ENCODE data around the gene CD46. TPM values are rescaled to one million over a fixed set of nuclear protein-coding genes. Genes with fewer than 3 reads are reported as not detected.
A peak's percentile ranks its signal among the peaks of the same experiment; 100 is the strongest.

Gene CD46
- total RNA-seq, 1 experiment from 2014 or later = 91.4 TPM

- DNase-seq (ENCODE audit: low spot score) = no peak
Measured at GRCh38 chr1:207813946-207814345, 62.1 kb downstream of the CD46 start.

- no peak for DNase-seq (ENCODE audit: low spot score)
Measured at GRCh38 chr1:207814469-207814868, 62.6 kb downstream of the CD46 start.

GRCh38 chr1:207815466-207815865 lies 63.6 kb downstream of the CD46 start:
- no peak for DNase-seq (ENCODE audit: low spot score)

GRCh38 chr1:207815913-207816291 lies 64.0 kb downstream of the CD46 start:
- no peak for DNase-seq (ENCODE audit: low spot score)

DNA sequence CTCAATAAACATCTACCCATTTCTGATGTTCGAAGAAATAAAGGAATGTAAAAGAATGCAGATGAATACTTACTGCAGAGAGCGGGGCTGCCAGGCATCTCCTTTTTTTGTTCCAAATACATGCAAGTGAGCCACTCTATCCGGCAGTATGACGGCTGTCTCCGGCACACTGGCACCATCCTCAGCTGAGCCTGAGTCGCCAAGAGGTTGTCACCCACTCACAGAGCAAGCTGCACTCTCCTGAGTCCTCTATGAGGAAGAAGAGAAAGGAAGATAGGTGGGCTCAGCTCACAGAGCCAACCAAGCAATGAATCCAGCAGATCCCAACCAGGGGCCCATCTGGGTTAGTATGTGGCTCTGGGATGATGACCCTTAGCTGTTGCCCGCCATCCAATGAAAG lies 65.3 kb downstream of the CD46 start:
- no peak for DNase-seq (ENCODE audit: low spot score)

DNA sequence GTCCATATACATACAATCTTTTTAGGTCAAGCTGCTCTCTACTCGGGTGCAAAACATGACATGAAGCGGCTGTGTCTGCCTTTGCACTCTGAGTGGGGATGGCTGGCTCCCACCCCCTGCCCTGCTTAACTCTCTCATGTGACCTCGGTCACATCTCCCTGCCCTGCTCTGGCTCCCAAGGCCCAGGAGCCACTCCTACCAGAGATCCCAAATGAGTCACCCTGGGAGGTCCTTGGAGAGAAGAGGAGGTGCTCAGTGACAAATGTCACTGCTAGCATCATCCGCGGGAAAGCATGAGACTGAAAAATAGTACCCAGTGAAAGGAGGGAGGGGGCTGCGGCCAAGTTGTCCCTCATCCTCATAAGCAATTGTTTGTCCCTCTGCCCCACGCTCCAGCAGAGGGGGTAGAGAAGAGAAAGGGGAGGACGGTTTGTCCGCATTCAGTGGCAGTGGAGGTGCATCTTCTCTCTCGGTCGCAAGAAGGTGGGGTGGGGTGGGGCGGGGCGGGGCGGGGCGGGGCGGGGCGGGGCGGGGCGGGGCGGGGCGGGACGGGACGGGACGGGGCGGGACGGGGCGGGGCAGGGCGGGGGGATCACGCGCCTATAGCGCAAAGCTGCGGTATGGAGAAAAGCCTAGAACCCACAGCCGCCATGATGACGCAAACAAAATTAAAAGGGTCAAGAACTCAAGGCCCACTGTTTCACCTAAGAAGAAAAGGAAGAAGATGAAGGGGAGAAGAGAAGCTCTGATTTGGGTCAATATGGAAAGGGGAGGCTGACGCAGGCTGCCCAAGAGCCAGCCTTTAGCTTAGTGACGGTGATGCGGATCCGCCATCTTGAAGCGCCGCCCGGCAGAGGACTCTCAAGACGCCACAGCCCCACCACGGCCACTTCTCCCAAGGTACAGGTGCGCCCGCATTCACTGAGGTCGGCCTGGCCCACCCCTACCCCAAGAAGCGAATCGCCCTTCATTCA lies 66.2 kb downstream of the CD46 start:
- no peak for DNase-seq (ENCODE audit: low spot score)

- DNase-seq (ENCODE audit: low spot score) = no peak
Measured at GRCh38 chr1:207818971-207819451, 67.2 kb downstream of the CD46 start.

- no peak for DNase-seq (ENCODE audit: low spot score)
Measured at GRCh38 chr1:207820568-207821463, 69.0 kb downstream of the CD46 start.

DNA sequence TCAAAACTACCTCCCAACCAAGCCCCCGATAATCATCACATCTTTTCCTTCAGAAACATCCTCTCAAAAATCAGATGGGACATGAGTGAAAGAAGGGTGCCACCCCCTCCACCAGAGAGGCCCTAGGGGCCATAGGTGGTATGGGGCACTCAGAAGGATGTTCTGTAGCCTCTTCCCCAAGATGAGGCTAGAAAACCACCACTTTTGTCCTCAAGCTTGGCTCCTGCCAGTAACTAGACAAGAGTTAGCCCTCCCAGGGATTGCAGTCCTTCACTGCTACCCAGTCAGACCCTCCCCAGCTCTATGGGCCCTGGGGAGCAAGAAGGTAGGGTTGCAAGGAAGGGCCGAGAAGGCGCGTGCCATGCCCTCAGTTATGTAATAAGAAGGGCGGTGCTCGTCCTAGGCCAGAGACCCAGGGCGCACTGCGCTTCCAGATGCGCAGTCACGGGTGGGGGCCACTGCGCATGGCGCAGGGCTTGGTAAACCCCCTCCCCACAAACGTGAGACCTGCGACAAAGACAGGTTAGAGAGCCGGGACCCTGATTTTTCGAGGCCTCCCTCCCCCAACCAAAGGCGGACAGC lies 69.7 kb downstream of the CD46 start:
- DNase-seq (ENCODE audit: low spot score) = no peak

DNA sequence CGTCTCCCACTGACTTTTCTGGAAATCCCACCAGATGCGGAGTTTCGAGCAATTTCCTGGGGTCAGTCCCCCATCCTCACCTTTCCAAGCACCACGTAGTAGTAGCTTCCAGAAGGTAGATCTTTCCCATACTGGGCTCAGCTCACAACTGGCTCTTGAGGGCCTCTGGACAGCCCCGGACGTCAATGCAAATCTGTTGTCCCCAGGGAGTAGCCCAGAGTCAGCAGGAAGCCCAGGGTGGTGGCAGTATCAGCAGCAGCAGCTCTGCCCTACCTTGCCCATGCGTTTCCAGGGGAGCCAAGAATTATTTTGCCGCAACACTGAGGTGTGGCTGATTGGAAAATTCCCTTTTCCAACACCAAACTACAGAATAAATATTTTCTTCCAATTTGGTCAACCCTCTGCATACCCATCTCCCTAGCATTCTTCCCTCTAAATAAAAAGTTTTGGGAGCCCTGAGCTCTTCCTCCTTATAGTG lies 70.3 kb downstream of the CD46 start:
- DNase-seq (ENCODE audit: low spot score) = peak; percentile 66

GRCh38 chr1:207822602-207823451 lies 71.0 kb downstream of the CD46 start:
- DNase-seq (ENCODE audit: low spot score) = peak; percentile 97

DNA sequence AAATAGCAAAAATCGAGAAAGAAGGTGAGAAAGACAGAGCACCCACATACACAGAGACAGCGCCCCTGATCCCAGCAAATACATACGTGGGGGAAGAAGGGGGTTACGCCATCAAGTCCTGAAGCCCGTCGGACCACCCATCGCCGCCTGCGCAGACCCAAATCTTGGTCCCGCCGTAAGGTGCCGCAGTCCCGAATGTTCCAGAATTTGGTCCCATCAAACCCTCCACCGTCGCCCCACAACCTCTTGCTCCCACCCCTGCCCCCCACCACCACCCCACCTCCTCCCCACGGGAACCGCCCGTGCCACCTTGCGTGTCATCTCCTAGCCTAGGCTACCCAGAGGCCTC lies 71.7 kb downstream of the CD46 start:
- no peak for DNase-seq (ENCODE audit: low spot score)

DNA sequence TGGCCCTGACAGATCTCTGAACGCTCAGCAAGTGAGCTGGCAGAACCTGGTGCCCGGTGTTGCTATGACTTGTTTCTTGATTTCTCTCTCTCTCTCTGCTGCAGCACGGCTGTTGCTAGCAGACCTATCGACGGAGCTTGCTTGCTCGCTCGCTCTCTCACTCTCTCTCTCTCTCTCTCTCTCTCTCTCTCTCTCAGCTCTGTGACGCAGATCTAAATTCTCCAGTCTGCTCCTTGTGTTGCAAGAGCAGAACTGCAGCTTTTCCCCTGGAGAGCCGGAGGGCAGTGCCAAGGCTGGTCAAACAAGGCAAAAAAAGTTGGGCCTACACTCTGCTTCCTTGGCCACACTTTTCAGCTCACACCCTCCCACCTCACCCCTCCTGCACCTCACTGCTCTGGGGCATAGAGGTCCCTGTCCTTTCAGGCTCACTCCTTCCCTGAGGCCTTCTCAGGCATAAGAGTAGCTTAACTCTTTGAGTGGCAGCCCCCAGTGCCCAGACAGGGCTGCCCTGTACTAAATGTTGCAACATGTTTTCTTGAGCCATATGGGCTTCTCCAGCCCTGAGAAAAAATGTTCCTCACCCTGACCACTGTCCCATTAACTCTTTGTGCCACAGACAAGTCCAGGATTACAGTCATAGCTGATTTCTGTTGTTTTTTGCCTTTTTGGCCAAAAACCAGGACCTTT lies 72.2 kb downstream of the CD46 start:
- peak; percentile 88 for DNase-seq (ENCODE audit: low spot score)

DNA sequence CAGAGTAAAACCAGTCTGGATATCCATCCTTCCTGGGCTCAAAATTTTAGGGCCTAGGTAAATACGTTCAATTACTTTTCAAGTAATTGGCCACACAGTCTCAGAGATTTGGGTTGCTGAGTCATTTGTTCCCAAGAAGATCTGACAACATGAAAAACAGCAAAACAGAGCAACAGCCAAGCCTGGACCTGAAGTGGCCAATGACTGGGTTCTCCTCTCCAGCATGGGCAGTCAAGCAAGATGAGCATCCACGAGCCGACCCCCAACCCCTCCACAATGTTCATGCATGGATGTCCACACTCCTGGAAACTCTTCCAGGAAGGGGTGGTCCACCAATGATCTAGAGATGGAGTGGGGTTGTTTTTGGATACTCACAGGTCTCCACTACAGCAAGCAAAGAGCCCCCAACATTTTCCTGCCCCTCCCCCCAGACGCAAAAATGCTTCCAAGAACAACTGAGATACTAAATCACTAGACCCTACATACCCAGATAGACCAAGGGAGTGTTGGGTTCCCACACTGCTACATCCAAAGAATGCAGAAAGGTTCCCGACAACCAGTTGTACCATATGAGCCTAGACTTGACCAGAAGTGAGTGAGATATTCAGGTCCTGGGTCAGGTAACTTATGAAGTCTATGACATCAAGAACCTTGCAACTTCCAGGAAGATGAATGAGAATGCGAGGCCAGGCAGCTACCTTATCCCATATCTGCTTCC lies 73.0 kb downstream of the CD46 start:
- DNase-seq (ENCODE audit: low spot score) = no peak

- no peak for DNase-seq (ENCODE audit: low spot score)
Measured at GRCh38 chr1:207825409-207825695, 73.5 kb downstream of the CD46 start.

- DNase-seq (ENCODE audit: low spot score) = peak; percentile 57
Measured at GRCh38 chr1:207825719-207826556, 74.1 kb downstream of the CD46 start.

DNA sequence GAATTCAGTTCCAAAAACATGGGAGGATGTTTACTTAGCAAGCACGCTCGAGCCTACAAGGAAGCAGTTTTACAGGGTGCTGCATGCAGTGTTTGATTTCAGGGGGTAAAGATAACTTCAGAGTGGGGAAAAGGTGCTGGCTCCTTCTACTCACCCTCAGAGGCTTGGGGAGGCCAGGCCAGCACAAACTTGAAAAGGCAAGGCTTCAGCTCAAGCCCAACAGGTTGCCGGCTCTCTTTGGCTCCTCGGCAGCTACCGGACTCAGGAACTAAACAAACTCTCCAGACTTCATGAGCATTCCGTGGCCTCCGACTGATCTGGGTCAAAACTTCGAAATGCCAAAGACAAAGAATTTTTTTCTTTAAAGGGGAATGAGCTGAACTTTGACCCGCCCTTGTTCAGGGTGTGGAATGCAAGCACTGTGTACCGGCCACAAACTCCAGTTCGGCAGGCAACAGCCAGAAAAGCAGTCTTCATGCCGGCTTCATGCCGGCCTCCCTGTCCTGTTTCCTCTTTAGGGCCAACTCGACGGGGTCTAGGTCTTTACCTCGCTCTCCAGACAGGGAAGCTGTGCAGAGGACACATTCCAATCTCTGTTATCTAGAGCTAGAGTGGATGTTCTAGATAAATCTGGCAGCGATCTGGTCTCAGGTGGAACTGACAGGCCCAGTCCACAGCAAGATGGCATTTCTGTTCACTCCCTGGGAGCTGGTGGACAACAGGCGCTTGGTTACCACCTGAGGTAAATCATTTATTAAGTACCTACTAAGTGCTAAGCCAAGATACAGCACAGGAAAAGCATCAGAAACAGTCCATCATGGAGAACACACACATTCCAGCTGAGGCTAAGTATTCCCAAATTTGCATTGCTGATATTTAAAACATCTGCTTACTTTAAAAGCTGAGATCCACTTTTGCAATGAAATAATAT lies 75.0 kb downstream of the CD46 start:
- DNase-seq (ENCODE audit: low spot score) = peak; percentile 78

GRCh38 chr1:207827488-207827830 lies 75.6 kb downstream of the CD46 start:
- DNase-seq (ENCODE audit: low spot score) = no peak

Data from HT-29 (cell line).